ENCODE results near the gene KRTAP4-8.

GRCh38 chr17:41145261-41145660 is 47.3 kb upstream of the KRTAP4-8 start:
- TF ChIP-seq CTCF (IDR thresholded peaks at IDR 0.05) = no peak
- no peak for TF ChIP-seq SIN3A (IDR thresholded peaks at IDR 0.05; ENCODE audit: borderline replicate concordance, insufficient read depth, low read depth, low read length)

Measured in Panc1 (cell line).